BLaER1 treated with 17β-estradiol and CSF1 and Interleukin-3, amounts not matched to agents 10 nM and 100 nM (cell line): Measurements from ENCODE around the gene HDGF.

Source experiments
- H3K27ac ChIP-seq, 11 experiments: shearing (Covaris generic); formaldehyde crosslinking; 2 replicates each; pipeline ENCODE4 v1.8.1; 2022
- H3K27me3 ChIP-seq, 11 experiments: shearing (Covaris generic); formaldehyde crosslinking; 2 replicates each; pipeline ENCODE4 v1.8.1; 2022
- H3K36me3 ChIP-seq, 11 experiments: shearing (Covaris generic); formaldehyde crosslinking; 2 replicates each; pipeline ENCODE4 v1.8.1; 2022
- H3K4me1 ChIP-seq, 10 experiments: shearing (Covaris generic); formaldehyde crosslinking; 2 replicates each; pipeline ENCODE4 v1.8.1; 2022
- H3K4me2 ChIP-seq, 11 experiments: shearing (Covaris generic); formaldehyde crosslinking; 2 replicates each; pipeline ENCODE4 v1.8.1; 2022
- H3K4me3 ChIP-seq, 10 experiments: shearing (Covaris generic); formaldehyde crosslinking; 2 replicates each; pipeline ENCODE4 v1.8.1; 2022
- H3K9ac ChIP-seq, 11 experiments: shearing (Covaris generic); formaldehyde crosslinking; 2 replicates each; pipeline ENCODE4 v1.8.1; 2022
- H3K9me3 ChIP-seq, 11 experiments: shearing (Covaris generic); formaldehyde crosslinking; replicated peaks in 1 of 11; 2 replicates each; pipeline ENCODE4 v1.8.1; 2022
- H4K20me1 ChIP-seq, 11 experiments: shearing (Covaris generic); formaldehyde crosslinking; 2 replicates each; pipeline ENCODE4 v1.8.1; 2022
- Cebpa-rat ChIP-seq, 11 experiments: shearing (Covaris generic); IDR thresholded peaks; 2 replicates each; pipeline ENCODE4 v1.8.1; 2022

HDGF gene

GRCh38 chr1:156746406-156746727 is 5.1 kb downstream of the HDGF start:
- Histone ChIP-seq H4K20me1 (peaks cover 0 to 58% (median 35%) of the 10 kb centered on the region in 11 experiments; a peak in 18 of 22 replicates), H3K4me1 (peaks cover 44 to 78% (median 67%) of the 10 kb centered on the region in 10 experiments), H3K36me3 (peaks cover 36 to 71% (median 57%) of the 10 kb centered on the region in 11 experiments), H3K27ac (peak overlapping the region; percentile 83 to 100 (median 99); a peak in 20 of 22 replicates), H3K4me3 (peak overlapping the region in 5 of 10 experiments; percentile 38 to 98 (median 93); a peak in 3 of 20 replicates), H3K27me3 (no peaks in the 10 kb centered on the region), H3K9ac (peak overlapping the region; percentile 37 to 100 (median 98); a peak in 17 of 22 replicates), H3K4me2 (peak overlapping the region; percentile 90 to 100 (median 100)), H3K9me3 (no peaks in the 10 kb centered on the region)
- no peak for TF ChIP-seq Cebpa-rat (IDR thresholded peaks at IDR 0.05)

GRCh38 chr1:156745881-156746280 is 5.6 kb downstream of the HDGF start:
- no peak for TF ChIP-seq Cebpa-rat (IDR thresholded peaks at IDR 0.05)
- peaks cover 36 to 71% (median 57%) of the 10 kb centered on the region in 11 experiments for H3K36me3 ChIP-seq
- peaks cover 45 to 78% (median 69%) of the 10 kb centered on the region in 10 experiments for H3K4me1 ChIP-seq

GRCh38 chr1:156744786-156745419 is 6.6 kb downstream of the HDGF start:
- TF ChIP-seq Cebpa-rat (IDR thresholded peaks at IDR 0.05) = no peak
- Histone ChIP-seq H3K4me3 (0 out of 20 replicates have a peak overlapping the region, but pooled peaks of 1 of the 10 experiments have one; percentile 3), H3K9ac (peak overlapping the region; percentile 52 to 100 (median 95); a peak in 20 of 22 replicates), H3K9me3 (no peaks in the 10 kb centered on the region), H3K4me1 (peaks cover 51 to 82% (median 72%) of the 10 kb centered on the region in 10 experiments), H4K20me1 (peaks cover 0 to 58% (median 35%) of the 10 kb centered on the region in 11 experiments; a peak in 18 of 22 replicates), H3K27ac (peak overlapping the region; percentile 11 to 100 (median 93); a peak in 20 of 22 replicates), H3K27me3 (no peaks in the 10 kb centered on the region), H3K36me3 (peaks cover 36 to 70% (median 57%) of the 10 kb centered on the region in 11 experiments), H3K4me2 (peak overlapping the region; percentile 90 to 100 (median 100))

More at GRCh38 chr1:156745881-156746280, 5.6 kb downstream of the HDGF start:
- Histone ChIP-seq H3K4me2 (peak overlapping the region; percentile 90 to 100 (median 100)), H3K9me3 (no peaks in the 10 kb centered on the region), H3K4me3 (peak overlapping the region in 2 of 10 experiments; percentile 38 to 93; a peak in 2 of 20 replicates), H3K9ac (peak overlapping the region; percentile 37 to 100 (median 95); a peak in 17 of 22 replicates), H3K27ac (peak overlapping the region; percentile 83 to 100 (median 99); a peak in 20 of 22 replicates), H3K27me3 (no peaks in the 10 kb centered on the region), H4K20me1 (peaks cover 0 to 58% (median 35%) of the 10 kb centered on the region in 11 experiments; a peak in 18 of 22 replicates)

- Histone ChIP-seq H3K4me1 (peaks cover 57 to 84% (median 77%) of the 10 kb centered on the region in 10 experiments), H3K4me3 (no peak overlapping the region), H3K9ac (peak overlapping the region in 8 of 11 experiments; percentile 30 to 99 (median 52); a peak in 11 of 22 replicates), H3K36me3 (peaks cover 36 to 65% (median 51%) of the 10 kb centered on the region in 11 experiments), H3K4me2 (peak overlapping the region in 4 of 11 experiments; percentile 90 to 100 (median 98); a peak in 5 of 22 replicates), H3K27me3 (no peaks in the 10 kb centered on the region), H3K9me3 (no peaks in the 10 kb centered on the region), H3K27ac (peak overlapping the region in 9 of 11 experiments; percentile 19 to 100 (median 96); a peak in 10 of 22 replicates), H4K20me1 (peaks cover 0 to 58% (median 35%) of the 10 kb centered on the region in 11 experiments; a peak in 18 of 22 replicates)
- TF ChIP-seq Cebpa-rat (IDR thresholded peaks at IDR 0.05) = no peak
Observed at GRCh38 chr1:156744344-156744743, 7.1 kb downstream of the HDGF start.

DNA sequence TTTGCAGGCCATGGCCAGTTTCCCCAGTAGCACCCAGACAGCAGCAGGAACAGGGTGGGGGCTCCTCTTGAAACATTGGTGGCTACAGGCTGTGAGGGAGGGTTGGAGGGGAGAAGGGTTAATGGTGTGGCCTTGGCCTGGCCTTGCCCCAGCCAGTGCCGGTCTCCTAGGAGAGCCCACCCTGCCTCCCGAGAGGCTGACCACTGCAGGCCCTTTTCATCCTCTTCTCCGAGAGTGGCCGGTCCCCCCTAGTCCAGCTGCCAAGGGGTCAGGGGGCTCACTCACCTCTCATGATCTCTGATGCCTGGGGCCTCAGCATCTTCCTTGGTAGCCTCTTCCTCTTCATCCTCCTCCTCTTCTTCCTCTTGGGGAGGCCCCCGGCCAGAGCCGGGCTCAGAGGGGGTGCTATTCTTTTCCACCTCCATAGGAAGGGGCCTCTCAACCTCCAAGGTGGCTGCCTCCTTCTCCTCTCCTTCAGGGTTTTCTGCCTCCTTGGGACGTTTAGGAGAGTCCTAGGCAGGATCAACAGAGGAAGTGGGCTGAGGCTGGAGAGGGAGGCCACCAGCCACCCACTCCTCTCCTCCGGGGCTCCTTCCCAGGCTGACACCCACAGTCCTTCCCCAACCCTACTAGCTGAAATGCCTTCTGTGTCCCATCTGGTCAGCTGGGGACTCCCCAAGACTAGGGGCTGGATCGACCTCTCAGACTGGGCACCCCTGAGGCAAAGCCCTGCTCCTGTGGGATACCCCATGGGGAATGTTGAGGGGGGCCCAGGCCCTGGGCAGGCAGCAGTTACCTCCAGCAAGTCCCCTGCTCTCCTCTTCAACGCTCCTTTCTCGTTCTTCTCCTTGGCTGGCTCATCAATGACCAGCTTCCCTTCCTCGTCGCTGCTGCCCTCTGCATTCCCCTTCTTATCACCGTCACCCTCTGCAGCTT is 7.8 kb downstream of the HDGF start:
- TF ChIP-seq Cebpa-rat (IDR thresholded peaks at IDR 0.05) = no peak
- Histone ChIP-seq H3K9me3 (no peaks in the 10 kb centered on the region), H4K20me1 (peaks cover 0 to 56% (median 35%) of the 10 kb centered on the region in 11 experiments; a peak in 18 of 22 replicates), H3K4me3 (no peak overlapping the region; a peak in 1 of 20 replicates), H3K4me2 (peak overlapping the region in 7 of 11 experiments; percentile 1 to 68 (median 28); a peak in 9 of 22 replicates), H3K4me1 (peaks cover 57 to 85% (median 75%) of the 10 kb centered on the region in 10 experiments), H3K27ac (peak overlapping the region in 9 of 11 experiments; percentile 2 to 85 (median 55); a peak in 14 of 22 replicates), H3K27me3 (no peaks in the 10 kb centered on the region), H3K9ac (peak overlapping the region in 10 of 11 experiments; percentile 14 to 64 (median 34); a peak in 13 of 22 replicates), H3K36me3 (peaks cover 36 to 64% (median 55%) of the 10 kb centered on the region in 11 experiments)

DNA sequence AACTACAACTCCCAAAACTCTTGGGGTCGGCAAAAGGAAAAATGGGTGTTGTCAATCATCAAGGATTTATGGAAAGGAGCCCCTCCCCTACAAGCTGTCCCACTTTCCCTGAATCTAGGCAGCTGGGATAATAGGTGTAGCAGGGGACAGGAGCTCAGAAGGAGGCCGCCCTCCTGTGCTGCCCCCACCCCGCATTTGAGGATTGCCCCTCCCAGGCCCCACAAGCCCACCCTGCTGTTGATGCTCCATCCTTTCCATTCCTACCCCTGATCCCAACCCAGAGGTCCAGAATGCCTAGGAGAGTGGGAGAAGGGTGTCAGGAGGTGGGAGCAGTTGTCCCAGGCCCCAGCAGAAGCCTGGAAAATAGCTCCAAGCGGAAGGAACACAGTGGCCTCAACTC is 8.7 kb downstream of the HDGF start:
- no peaks in the 10 kb centered on the region for H3K27me3 ChIP-seq
- peak overlapping the region in 9 of 11 experiments; percentile 55 to 85 (median 75); a peak in 11 of 22 replicates for H3K27ac ChIP-seq
- peak overlapping the region in 2 of 11 experiments; percentile 3 to 14; a peak in 2 of 22 replicates for H3K9ac ChIP-seq
- no peaks in the 10 kb centered on the region for H3K9me3 ChIP-seq
- H3K4me3 ChIP-seq = no peak overlapping the region
- no peak for TF ChIP-seq Cebpa-rat (IDR thresholded peaks at IDR 0.05)
- peak overlapping the region in 4 of 11 experiments; percentile 1 to 68 (median 38); a peak in 5 of 22 replicates for H3K4me2 ChIP-seq
- H4K20me1 ChIP-seq = peaks cover 0 to 47% (median 34%) of the 10 kb centered on the region in 11 experiments; a peak in 18 of 22 replicates
- peaks cover 50 to 76% (median 66%) of the 10 kb centered on the region in 10 experiments for H3K4me1 ChIP-seq
- peaks cover 43 to 68% (median 62%) of the 10 kb centered on the region in 11 experiments for H3K36me3 ChIP-seq

DNA sequence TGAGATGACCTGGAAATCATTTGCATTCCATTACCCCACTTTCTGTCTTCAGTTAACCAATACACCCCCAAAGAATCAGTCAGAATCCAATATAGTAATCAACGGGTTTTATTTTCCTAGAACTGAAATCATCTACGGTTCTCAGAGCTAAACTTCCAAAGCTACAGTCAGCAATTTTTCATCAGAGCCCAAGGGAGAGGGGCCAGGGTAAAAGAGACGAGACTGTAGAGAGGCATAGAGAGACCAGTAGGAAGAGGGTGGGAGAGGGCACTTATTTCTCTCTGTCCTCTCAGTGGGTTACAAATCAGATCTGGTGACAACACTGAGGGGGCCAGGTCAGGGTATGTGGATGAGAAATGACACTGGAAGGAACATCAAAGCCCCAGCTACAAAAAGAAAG is 9.5 kb downstream of the HDGF start:
- Histone ChIP-seq H3K9me3 (no peaks in the 10 kb centered on the region), H3K9ac (peak overlapping the region in 5 of 11 experiments; percentile 8 to 90 (median 42); a peak in 4 of 22 replicates), H3K4me3 (peak overlapping the region in 2 of 10 experiments; percentile 13 to 46; a peak in 1 of 20 replicates), H3K4me1 (peaks cover 45 to 70% (median 61%) of the 10 kb centered on the region in 10 experiments), H4K20me1 (peaks cover 0 to 40% (median 34%) of the 10 kb centered on the region in 11 experiments; a peak in 18 of 22 replicates), H3K4me2 (peak overlapping the region; percentile 54 to 84 (median 68); a peak in 21 of 22 replicates), H3K27ac (peak overlapping the region in 10 of 11 experiments; percentile 61 to 88 (median 78); a peak in 19 of 22 replicates), H3K27me3 (no peaks in the 10 kb centered on the region), H3K36me3 (peaks cover 51 to 76% (median 67%) of the 10 kb centered on the region in 11 experiments)
- no peak for TF ChIP-seq Cebpa-rat (IDR thresholded peaks at IDR 0.05)
